WTC11 (cell line): ENCODE measurements around the gene WNT7A. TPM values are rescaled to one million over a fixed set of nuclear protein-coding genes. Genes with fewer than 3 reads are reported as not detected.
A peak's percentile ranks its signal among the peaks of the same experiment; 100 is the strongest.

Source experiments
- ATAC-seq: fragments of 200-7000 bp; cut with Tn5 transposase; 2 replicates; pipeline ENCODE4 v1.10.0; 2021; ENCODE audit warnings: mild to moderate bottlenecking, moderate library complexity
- CTCF ChIA-PET: fragments of 300-600 bp; sonication (Branson Sonifier 250); formaldehyde crosslinking; loops from one replicate; lab custom pipeline; 2021; ENCODE audit warnings: antibody characterized with exemption; lab: Charles Lee
- POLR2A ChIA-PET: fragments of 350-600 bp; sonication (Branson Sonifier 250); formaldehyde crosslinking; loops from one replicate; lab custom pipeline; 2021; ENCODE audit warnings: antibody characterized with exemption; lab: Charles Lee
- DNase-seq: peaks from one replicate; pipeline ENCODE4 v3.0.0; 2021; ENCODE audit warnings: low spot score
- H3K27ac Mint-ChIP-seq: 2 replicates; pipeline ENCODE4 v1.8.0; 2021; ENCODE audit warnings: mixed read lengths
- H3K27me3 Mint-ChIP-seq: 2 replicates; pipeline ENCODE4 v1.8.0; 2021; ENCODE audit warnings: low read depth, mild to moderate bottlenecking, moderate library complexity, mixed read lengths
- H3K36me3 Mint-ChIP-seq: 2 replicates; pipeline ENCODE4 v1.8.0; 2021; ENCODE audit warnings: mixed read lengths
- H3K4me1 Mint-ChIP-seq: 2 replicates; pipeline ENCODE4 v1.8.0; 2022; ENCODE audit warnings: mixed read lengths
- H3K4me3 Mint-ChIP-seq: 2 replicates; pipeline ENCODE4 v1.8.0; 2021; ENCODE audit warnings: mild to moderate bottlenecking, moderate library complexity, mixed read lengths
- H3K9me3 Mint-ChIP-seq: 2 replicates; pipeline ENCODE4 v1.8.0; 2021; ENCODE audit warnings: mixed read lengths
- AR ChIP-seq: fragments of 250-450 bp; sonication (Bioruptor Pico); IDR thresholded peaks from 2 replicates; pipeline ENCODE4 v1.9.0; 2021; ENCODE audit warnings: mild to moderate bottlenecking
- ATF1 ChIP-seq: sonication (generic); formaldehyde crosslinking; IDR thresholded peaks from 2 replicates; pipeline ENCODE4 v1.8.1; 2023; ENCODE audit warnings: mild to moderate bottlenecking, moderate library complexity, missing genetic modification reagents
- CBFB ChIP-seq: sonication (generic); formaldehyde crosslinking; IDR thresholded peaks from 2 replicates; pipeline ENCODE4 v1.8.1; 2022; ENCODE audit warnings: mild to moderate bottlenecking, low read depth, missing genetic modification reagents
- ELF4 ChIP-seq: sonication (generic); formaldehyde crosslinking; IDR thresholded peaks from 2 replicates; pipeline ENCODE4 v1.8.1; 2022; ENCODE audit warnings: low read depth, mild to moderate bottlenecking, moderate library complexity, missing genetic modification reagents
- EMX1 ChIP-seq: fragments of 250-450 bp; sonication (Bioruptor Pico); IDR thresholded peaks from 2 replicates; pipeline ENCODE4 v1.8.0; 2021; ENCODE audit warnings: mild to moderate bottlenecking
- GTF2I ChIP-seq: fragments of 250-450 bp; sonication (Bioruptor Pico); conservative IDR thresholded peaks from 2 replicates; pipeline ENCODE4 v1.4.0; 2021; ENCODE audit warnings: mild to moderate bottlenecking
- RORB ChIP-seq: fragments of 250-450 bp; sonication (Bioruptor Pico); IDR thresholded peaks from 2 replicates; pipeline ENCODE4 v1.9.0; 2021; ENCODE audit warnings: mild to moderate bottlenecking
- TEAD1 ChIP-seq: sonication (generic); formaldehyde crosslinking; IDR thresholded peaks from 2 replicates; pipeline ENCODE4 v1.8.0; 2022; ENCODE audit warnings: mild to moderate bottlenecking, missing genetic modification reagents
- ZNF416 ChIP-seq: fragments of 250-450 bp; sonication (Bioruptor Pico); IDR thresholded peaks from 2 replicates; pipeline ENCODE4 v1.9.0; 2021; ENCODE audit warnings: mild to moderate bottlenecking, inconsistent platforms
- ZNF671 ChIP-seq: fragments of 250-450 bp; sonication (Bioruptor Pico); IDR thresholded peaks from 2 replicates; pipeline ENCODE4 v1.8.0; 2021; ENCODE audit warnings: mild to moderate bottlenecking
- total RNA-seq: library from RNA; stranded (reverse); gene quantifications from 3 replicates; pipeline ENCODE4 v1.2.3, GENCODE V29; 2021
- TF ChIP-seq, protein P1 (sequence below): sonication (generic); formaldehyde crosslinking; IDR thresholded peaks from 2 replicates; pipeline ENCODE4 v1.8.0; 2023; ENCODE audit warnings: mild to moderate bottlenecking, missing genetic modification reagents
- TF ChIP-seq, protein P2 (sequence below): sonication (generic); formaldehyde crosslinking; IDR thresholded peaks from 2 replicates; pipeline ENCODE4 v1.8.0; 2023; ENCODE audit warnings: missing genetic modification reagents, mild to moderate bottlenecking, borderline replicate concordance
- TF ChIP-seq, protein P3 (sequence below): sonication (generic); formaldehyde crosslinking; IDR thresholded peaks from 2 replicates; pipeline ENCODE4 v1.8.1; 2023; ENCODE audit warnings: mild to moderate bottlenecking, missing genetic modification reagents
- TF ChIP-seq, protein P4 (sequence below): sonication (generic); formaldehyde crosslinking; IDR thresholded peaks from 2 replicates; pipeline ENCODE4 v1.8.1; 2023; ENCODE audit warnings: mild to moderate bottlenecking, missing genetic modification reagents

WNT7A gene
- total RNA-seq, 1 experiment from 2014 or later = 0.04 TPM

GRCh38 chr3:13800064-13800463 is 79.8 kb downstream of the WNT7A start (continued):
- TF ChIP-seq, protein P1, sequence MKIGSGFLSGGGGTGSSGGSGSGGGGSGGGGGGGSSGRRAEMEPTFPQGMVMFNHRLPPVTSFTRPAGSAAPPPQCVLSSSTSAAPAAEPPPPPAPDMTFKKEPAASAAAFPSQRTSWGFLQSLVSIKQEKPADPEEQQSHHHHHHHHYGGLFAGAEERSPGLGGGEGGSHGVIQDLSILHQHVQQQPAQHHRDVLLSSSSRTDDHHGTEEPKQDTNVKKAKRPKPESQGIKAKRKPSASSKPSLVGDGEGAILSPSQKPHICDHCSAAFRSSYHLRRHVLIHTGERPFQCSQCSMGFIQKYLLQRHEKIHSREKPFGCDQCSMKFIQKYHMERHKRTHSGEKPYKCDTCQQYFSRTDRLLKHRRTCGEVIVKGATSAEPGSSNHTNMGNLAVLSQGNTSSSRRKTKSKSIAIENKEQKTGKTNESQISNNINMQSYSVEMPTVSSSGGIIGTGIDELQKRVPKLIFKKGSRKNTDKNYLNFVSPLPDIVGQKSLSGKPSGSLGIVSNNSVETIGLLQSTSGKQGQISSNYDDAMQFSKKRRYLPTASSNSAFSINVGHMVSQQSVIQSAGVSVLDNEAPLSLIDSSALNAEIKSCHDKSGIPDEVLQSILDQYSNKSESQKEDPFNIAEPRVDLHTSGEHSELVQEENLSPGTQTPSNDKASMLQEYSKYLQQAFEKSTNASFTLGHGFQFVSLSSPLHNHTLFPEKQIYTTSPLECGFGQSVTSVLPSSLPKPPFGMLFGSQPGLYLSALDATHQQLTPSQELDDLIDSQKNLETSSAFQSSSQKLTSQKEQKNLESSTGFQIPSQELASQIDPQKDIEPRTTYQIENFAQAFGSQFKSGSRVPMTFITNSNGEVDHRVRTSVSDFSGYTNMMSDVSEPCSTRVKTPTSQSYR (CRISPR knock-in tag) = no peak
- TF ChIP-seq RORB (CRISPR knock-in tag) = no peak
- TF ChIP-seq, protein P2, sequence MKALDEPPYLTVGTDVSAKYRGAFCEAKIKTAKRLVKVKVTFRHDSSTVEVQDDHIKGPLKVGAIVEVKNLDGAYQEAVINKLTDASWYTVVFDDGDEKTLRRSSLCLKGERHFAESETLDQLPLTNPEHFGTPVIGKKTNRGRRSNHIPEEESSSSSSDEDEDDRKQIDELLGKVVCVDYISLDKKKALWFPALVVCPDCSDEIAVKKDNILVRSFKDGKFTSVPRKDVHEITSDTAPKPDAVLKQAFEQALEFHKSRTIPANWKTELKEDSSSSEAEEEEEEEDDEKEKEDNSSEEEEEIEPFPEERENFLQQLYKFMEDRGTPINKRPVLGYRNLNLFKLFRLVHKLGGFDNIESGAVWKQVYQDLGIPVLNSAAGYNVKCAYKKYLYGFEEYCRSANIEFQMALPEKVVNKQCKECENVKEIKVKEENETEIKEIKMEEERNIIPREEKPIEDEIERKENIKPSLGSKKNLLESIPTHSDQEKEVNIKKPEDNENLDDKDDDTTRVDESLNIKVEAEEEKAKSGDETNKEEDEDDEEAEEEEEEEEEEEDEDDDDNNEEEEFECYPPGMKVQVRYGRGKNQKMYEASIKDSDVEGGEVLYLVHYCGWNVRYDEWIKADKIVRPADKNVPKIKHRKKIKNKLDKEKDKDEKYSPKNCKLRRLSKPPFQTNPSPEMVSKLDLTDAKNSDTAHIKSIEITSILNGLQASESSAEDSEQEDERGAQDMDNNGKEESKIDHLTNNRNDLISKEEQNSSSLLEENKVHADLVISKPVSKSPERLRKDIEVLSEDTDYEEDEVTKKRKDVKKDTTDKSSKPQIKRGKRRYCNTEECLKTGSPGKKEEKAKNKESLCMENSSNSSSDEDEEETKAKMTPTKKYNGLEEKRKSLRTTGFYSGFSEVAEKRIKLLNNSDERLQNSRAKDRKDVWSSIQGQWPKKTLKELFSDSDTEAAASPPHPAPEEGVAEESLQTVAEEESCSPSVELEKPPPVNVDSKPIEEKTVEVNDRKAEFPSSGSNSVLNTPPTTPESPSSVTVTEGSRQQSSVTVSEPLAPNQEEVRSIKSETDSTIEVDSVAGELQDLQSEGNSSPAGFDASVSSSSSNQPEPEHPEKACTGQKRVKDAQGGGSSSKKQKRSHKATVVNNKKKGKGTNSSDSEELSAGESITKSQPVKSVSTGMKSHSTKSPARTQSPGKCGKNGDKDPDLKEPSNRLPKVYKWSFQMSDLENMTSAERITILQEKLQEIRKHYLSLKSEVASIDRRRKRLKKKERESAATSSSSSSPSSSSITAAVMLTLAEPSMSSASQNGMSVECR (CRISPR knock-in tag) = no peak
- TF ChIP-seq EMX1 (CRISPR knock-in tag) = no peak
- TF ChIP-seq, protein P3, sequence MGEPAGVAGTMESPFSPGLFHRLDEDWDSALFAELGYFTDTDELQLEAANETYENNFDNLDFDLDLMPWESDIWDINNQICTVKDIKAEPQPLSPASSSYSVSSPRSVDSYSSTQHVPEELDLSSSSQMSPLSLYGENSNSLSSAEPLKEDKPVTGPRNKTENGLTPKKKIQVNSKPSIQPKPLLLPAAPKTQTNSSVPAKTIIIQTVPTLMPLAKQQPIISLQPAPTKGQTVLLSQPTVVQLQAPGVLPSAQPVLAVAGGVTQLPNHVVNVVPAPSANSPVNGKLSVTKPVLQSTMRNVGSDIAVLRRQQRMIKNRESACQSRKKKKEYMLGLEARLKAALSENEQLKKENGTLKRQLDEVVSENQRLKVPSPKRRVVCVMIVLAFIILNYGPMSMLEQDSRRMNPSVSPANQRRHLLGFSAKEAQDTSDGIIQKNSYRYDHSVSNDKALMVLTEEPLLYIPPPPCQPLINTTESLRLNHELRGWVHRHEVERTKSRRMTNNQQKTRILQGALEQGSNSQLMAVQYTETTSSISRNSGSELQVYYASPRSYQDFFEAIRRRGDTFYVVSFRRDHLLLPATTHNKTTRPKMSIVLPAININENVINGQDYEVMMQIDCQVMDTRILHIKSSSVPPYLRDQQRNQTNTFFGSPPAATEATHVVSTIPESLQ (CRISPR knock-in tag) = no peak
- no peak for TF ChIP-seq ZNF671 (CRISPR knock-in tag)
- no peak for TF ChIP-seq GTF2I
- TF ChIP-seq, protein P4, sequence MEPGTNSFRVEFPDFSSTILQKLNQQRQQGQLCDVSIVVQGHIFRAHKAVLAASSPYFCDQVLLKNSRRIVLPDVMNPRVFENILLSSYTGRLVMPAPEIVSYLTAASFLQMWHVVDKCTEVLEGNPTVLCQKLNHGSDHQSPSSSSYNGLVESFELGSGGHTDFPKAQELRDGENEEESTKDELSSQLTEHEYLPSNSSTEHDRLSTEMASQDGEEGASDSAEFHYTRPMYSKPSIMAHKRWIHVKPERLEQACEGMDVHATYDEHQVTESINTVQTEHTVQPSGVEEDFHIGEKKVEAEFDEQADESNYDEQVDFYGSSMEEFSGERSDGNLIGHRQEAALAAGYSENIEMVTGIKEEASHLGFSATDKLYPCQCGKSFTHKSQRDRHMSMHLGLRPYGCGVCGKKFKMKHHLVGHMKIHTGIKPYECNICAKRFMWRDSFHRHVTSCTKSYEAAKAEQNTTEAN (CRISPR knock-in tag) = no peak
- TF ChIP-seq ELF4 (CRISPR knock-in tag) = no peak

DNA sequence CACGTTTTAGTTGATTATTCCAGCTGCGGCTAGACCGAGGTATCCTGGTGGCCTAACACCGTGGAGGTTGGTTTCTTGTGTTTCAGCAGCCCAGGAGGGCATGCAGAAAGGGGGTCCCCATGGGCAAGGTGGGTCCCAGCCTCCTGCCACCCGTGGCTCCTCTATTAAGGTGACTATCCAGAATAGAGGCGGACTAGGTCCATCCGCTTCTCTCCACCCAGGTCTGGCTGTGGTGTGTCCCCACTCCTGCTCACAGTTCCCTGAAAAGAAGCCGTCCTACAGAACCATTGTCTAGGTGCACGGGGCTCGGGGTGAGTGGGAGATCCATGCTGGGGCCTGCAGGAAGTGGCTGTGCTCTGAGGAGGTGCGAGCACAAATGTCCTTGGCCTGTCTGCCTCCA is 81.5 kb downstream of the WNT7A start:
- ATAC-seq (no peak), DNase-seq (no peak)
- CTCF ChIA-PET = no interaction called here
- H3K4me1 Mint-ChIP-seq = peaks cover 10% of the 10 kb centered on the region
- no peaks in the 10 kb centered on the region for H3K9me3 Mint-ChIP-seq
- no peak overlapping the region for H3K27ac Mint-ChIP-seq
- no peaks in the 10 kb centered on the region for H3K36me3 Mint-ChIP-seq
- no peak overlapping the region for H3K4me3 Mint-ChIP-seq
- POLR2A ChIA-PET = no interaction called here
- no peak for TF ChIP-seq ATF1
- TF ChIP-seq, all 79 proteins: peak for 0
- no peaks in the 10 kb centered on the region for H3K27me3 Mint-ChIP-seq

DNA sequence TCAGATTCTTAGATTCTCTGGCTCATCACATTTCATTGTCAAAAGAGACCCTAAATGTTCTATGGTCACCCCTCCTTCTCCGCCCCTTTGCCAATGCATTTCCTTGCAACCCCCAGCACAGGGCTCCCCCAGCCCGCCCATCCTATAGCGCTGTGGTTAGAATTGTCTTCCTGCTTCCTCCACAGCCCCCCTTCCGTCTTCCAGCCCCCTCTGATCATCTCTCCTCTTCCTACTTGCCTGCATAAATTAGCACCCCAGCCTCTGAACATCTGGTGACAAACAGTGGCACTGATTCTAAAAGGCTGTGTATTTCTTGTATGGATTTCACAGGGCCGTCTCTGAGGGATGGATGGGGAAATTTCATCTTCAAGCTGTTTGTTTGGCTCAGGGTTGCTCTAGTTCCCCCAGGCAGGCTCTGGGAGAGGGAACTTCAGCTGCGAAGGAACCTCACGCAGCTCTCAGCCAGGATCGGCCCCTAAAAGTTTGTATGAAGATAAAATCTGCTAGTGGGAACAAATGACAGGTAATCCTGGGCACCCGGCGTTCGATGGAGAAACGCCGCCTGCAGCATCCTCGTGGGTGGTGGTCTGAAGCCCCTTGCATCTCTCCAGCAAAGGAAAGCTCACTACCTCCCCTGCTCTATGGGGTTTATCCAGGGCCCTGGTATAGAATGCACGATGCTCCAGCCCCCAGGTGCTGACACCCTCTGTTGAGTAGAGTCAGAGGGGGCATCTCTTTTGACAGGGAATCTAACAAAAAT is 83.0 kb downstream of the WNT7A start:
- Mint-ChIP-seq H3K36me3 (no peaks in the 10 kb centered on the region), H3K4me3 (no peak overlapping the region), H3K4me1 (peaks cover 14% of the 10 kb centered on the region), H3K27ac (peak overlapping the region; percentile 24; the same call in 1 of the 2 replicates), H3K9me3 (no peaks in the 10 kb centered on the region), H3K27me3 (no peaks in the 10 kb centered on the region)
- ChIA-PET POLR2A (no interaction called here), CTCF (interaction anchor here (1.8 kb wide), 1 partner anchor 142 kb away, joined by 5 read pairs; no protein-coding TSS in a partner anchor)
- ATAC-seq (no peak), DNase-seq (no peak)
- TF ChIP-seq AR (CRISPR knock-in tag) = no peak
- no peak for TF ChIP-seq CBFB (CRISPR knock-in tag)
- no peak for TF ChIP-seq TEAD1 (CRISPR knock-in tag)
- TF ChIP-seq ZNF416 (CRISPR knock-in tag) = no peak
